ENCODE results near the gene MTERF4.

MTERF4 gene

DNA sequence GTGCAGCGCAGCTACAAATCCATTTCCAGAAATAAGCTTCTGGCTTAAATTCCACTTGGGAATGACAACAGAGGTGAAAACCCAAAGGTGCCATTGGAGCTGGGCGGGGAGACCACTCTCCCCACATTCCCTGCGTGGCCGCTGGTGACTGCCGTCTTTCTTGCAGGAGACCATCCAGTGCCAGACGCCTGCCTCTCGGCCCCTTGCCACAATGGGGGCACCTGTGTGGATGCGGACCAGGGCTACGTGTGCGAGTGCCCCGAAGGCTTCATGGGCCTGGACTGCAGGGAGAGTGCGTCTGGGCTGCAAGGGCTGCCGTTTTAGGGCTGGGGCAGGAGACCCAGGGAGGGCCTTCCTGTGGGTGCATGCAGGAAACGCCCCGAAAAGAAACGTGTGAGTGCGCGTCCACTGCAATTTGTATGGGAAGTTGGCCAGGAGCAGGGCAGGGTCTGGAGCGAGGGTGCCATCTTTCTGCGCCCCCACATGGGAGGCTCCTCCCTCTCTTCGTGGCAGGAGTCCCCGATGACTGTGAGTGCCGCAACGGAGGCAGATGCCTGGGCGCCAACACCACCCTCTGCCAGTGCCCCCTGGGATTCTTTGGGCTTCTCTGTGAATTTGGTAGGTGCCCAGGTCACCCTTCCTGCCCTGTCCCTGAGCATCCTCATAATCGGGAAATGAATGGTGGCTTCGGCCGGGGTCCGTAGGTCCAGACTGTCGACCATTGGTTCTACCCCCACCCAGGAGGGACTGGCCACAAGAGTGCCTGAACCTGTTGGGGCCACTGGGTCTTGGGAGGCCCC is 53.7 kb downstream of the MTERF4 start:
- no peak overlapping the region for H3K27ac ChIP-seq
- TF ChIP-seq, protein P1, sequence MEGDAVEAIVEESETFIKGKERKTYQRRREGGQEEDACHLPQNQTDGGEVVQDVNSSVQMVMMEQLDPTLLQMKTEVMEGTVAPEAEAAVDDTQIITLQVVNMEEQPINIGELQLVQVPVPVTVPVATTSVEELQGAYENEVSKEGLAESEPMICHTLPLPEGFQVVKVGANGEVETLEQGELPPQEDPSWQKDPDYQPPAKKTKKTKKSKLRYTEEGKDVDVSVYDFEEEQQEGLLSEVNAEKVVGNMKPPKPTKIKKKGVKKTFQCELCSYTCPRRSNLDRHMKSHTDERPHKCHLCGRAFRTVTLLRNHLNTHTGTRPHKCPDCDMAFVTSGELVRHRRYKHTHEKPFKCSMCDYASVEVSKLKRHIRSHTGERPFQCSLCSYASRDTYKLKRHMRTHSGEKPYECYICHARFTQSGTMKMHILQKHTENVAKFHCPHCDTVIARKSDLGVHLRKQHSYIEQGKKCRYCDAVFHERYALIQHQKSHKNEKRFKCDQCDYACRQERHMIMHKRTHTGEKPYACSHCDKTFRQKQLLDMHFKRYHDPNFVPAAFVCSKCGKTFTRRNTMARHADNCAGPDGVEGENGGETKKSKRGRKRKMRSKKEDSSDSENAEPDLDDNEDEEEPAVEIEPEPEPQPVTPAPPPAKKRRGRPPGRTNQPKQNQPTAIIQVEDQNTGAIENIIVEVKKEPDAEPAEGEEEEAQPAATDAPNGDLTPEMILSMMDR (conservative IDR thresholded peaks at IDR 0.05), result no peak

DNA sequence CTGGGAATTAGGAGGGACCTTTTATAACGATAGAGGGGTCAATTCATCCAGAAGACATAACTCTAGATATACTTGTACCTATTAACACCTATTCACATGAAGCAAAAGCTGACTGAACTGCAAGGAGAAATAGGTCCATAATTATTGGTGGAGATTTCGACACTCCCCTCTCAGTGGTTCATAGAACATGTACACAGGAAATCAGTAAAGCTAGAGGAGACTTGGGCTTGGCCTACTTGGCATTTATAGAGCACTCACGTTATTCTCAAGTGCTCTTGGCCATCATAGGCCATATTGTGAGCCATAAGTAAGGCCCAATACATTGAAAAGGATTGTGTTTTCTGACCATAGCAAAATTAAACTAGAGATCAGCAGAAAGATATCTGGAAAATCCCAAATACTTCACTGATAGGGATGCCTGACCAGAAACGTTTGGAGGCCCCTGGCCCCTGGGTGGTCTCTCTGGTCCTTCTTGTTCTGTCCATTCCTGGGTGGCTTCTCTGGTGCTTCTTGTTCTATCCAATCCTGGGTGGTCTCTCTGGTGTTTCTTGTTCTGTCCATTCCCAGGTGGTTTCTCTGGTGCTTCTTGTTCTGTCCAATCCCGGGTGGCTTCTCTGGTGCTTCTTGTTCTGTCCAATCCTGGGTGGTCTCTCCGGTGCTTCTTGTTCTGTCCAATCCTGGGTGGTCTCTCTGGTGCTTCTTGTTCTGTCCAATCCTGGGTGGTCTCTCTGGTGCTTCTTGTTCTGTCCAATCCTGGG is 54.7 kb downstream of the MTERF4 start:
- H3K27ac ChIP-seq, result no peak overlapping the region
- TF ChIP-seq, protein P1 (conservative IDR thresholded peaks at IDR 0.05), result no peak
- no peak for TF ChIP-seq ZFX (IDR thresholded peaks at IDR 0.05)

All from C4-2B (cell line).